GM19193 (cell line): Measurements from ENCODE around the gene PGM1.

Experiments used
- POLR2A ChIP-seq: IDR thresholded peaks from 4 replicates; pipeline ENCODE4 v1.6.1; 2011; ENCODE audit not compliant: insufficient read depth, insufficient read length; ENCODE audit errors: extremely low read depth

The PGM1 gene

DNA sequence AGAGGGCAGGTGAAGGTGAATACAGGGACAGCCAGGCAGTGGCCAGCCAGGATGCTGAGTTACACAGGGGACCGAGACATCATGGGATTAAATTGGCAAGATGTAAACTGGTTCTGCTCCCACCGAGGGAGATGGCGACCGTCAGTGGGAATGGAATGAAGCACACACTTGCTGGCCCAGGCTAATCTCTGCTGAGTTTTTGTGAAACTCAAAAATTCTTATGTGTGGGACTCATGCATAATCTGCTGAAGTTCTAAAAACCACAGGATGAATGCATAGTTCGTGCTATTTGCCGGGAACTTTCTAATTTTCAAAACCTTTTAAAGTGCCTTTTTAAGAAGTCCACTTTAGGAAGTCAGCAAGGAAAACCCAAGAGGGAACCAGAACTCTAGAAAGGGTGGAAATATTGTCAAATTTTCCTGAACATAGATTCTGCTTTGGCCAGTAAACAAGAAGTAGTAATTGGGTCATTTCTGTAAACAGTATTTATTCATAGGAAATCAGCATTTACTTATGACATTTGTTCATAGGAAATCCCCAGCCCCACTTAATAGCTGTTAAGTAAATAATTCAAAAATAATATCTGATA, 95.2 kb downstream of the PGM1 start:
- TF ChIP-seq POLR2A, result no peak

DNA sequence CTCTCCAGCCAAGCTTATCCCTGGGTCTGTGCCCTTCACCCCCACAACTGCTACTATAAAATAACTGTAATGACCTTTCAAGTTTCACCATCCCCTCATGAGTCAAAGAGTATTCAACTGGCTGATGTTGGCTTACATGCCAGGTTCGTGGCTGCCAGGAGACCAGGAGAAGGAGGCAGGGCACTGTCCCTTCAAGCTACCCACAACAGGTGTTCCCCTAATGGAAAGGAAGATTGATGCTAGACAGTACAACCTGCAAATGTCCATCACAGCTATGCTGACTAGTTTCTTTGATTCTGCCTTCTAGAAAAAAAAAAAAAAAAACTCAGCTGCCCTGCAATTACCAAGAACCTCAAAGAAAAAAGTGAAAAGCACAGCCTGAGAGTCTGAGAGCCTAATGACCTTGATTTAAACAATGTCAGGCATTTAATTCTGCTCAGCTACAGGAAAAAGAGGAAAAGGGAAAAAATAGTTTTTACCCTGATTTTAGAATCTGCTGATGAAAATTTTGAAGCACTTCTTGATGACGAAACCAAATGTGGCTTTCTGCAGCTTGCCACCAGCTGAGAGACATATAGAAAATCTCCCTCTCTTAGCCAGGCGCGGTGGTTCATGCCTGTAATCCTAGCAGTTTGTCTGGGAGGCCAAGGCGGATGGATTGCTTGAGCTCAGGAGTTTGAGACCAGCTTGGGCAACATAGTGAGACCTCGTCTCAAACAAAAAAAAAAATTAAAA, 97.9 kb downstream of the PGM1 start:
- no peak for TF ChIP-seq POLR2A

DNA sequence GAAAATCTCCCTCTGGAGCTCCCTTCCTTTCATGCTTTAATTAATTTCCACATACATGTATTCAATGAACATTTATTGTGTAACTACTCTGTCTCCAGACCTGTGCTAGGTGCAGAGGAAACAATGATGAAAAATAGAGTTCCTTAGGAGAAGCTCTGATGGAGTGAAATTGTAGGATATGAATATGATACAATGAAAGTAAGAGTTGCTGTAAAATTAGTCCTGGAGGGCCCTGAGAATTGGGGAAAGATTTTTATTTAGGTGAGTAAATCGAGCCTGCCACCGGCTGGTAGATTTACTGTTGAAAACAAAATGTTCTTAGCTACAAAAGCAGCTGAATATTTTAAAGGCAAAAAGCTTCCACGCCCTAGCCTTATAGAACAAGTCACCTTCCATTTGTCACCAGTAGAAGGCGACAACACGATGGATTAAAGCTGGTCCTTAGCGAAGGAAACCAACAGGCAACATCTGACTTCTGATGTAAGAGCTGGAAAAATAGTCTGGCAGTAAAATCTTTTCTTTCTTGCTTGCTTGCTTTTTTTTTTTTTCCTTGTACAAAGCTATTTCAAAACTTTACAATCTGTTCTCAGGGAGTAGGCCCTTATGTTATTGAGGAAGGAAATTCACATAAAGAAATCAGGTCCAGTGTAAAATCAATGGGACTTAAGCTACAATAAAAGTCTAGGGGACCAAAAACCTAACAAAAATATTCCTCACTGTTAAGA, 98.7 kb downstream of the PGM1 start:
- TF ChIP-seq POLR2A, result no peak

DNA sequence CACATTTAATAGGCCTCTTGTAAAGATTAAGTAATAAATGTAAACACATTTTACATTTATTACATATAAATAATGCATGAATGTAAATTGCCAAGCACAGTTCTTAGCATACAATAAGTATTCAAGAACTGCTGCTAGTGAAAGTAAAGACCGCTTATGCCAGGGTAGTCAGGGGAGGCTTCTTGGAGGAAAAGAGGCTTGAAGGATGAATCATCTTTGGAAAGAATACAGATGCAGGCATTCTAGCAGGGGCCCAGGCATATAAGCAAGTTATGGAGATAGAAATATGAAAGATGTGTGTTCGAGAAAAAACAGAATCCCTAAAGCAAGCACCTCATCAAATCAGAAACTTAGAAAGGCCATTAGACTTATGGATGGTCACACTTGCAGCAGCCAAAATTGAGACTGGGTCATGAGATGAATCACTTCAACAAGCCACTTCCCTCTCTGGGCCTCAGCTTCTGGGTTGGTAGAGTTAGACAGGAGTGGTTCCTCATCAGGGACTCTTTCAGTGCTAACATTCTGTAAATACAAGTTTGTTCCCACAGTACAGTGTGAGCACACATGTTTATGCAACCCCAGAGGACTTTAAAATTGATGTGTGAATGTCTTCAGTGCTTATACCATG, 100.8 kb downstream of the PGM1 start:
- TF ChIP-seq POLR2A, result no peak

DNA sequence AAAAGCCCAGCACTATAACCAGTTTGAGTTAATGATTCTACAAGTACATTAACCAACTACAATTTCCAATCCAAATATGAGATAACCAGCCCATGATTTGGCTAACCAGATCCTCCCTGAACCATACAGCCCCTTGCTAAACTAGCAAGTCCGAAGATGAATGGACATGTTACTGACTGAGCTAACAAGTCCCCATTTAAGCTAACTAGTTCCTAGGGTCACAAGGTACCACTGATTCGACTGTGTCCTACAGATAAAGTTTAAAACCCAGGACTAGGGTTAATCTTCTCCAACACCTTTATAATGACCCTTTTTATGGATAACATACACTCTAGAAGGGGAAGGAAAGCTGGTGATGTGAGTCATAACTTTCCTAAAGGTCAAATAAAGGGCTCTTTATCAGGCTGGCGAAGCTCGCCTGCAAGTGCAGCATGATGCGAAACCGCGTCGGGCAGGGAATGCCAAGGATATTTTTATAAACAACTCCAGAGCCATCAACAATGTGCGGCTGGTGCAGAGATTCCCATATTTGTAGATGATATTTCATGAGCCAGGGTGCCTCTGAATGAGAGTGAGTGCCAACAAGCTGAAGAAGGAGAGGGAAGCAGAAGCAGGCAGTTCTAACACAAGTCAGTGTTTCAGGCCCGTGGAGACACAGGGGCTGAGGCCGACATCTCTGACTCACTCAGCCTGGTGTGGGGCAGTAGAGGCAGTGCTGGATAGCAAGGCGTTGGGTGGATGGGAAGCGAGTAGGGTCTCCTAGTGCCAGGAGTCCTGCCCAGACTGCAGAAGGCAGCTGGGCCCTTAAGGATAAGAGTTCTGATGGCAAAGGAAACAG, 105.0 kb downstream of the PGM1 start:
- TF ChIP-seq POLR2A, result no peak

DNA sequence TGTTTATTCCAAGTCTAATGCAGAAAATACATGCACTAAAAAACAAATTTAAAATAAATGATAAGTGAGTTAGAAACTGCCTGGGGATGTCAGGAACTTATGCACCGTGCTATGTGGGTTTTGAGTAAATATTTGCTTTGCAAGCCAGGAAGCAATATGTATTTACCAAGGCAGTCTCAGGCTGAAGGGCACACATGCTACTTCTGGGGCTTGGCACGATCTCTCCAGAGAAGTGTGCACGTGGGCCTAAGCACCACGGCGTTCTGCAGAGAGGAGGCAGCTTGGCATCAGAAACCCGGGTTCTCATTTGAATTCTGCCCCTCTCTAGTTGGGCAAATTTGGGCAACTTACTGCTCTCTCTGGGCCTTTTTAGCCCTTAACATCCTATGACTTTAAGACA, 108.0 kb downstream of the PGM1 start:
- no peak for TF ChIP-seq POLR2A

DNA sequence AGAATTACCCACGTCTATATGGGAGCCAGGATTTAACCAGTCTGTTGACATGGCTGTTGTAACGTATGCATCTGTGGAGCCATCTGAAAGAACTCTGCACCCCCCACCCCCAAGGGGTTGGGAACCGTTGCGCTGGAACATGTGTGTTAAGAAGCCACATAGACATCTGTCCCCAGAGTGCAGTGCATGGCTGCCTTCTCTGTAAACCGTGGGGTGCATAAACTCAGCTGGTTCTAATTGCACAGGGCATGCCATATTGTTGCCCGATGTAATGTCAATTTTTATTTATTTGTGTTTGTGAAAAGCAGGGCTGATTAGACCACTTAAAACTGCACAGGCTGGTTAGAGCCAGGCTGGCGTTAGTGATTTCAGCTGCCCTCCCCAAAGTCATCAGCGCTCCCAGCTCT, 110.5 kb downstream of the PGM1 start:
- TF ChIP-seq POLR2A, result no peak

DNA sequence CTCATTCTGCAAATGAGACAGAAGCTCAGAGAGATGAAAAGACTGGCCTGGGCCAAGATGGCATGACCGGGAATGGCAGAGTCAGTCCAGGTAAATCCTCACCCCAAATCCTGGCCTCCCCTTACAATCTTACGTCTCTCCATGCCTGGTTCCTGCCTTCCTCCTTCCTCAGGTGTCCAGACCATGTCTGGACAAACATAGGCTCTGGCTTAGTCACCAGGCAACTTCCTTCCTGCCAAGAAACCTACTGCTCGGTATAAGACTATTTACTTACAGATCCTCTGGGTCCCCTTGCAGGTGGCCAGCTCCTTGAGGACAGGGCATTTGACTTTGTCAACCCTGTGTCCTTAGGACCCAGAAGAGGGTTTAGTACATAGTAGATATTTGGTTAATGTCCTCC, 111.2 kb downstream of the PGM1 start:
- TF ChIP-seq POLR2A, result no peak

DNA sequence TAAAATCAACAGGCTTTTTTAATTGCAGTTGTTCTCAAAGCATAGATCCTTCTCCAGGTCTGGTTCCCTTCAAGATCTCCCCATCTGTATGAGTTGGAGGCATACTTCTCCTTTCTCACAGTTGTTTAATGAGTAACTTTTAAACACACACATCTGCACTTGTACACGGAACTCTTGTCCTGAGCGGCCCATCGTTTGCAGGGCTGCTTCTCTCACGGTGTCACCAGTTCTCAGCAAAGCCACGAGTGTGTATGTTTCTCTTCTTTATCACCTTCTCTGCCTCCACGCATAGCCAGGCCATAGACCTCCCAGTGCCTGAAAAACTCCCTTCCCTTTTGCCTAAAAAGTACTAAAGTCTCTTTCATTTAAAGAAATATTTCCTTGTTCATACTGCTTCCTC, 111.9 kb downstream of the PGM1 start:
- no peak for TF ChIP-seq POLR2A

DNA sequence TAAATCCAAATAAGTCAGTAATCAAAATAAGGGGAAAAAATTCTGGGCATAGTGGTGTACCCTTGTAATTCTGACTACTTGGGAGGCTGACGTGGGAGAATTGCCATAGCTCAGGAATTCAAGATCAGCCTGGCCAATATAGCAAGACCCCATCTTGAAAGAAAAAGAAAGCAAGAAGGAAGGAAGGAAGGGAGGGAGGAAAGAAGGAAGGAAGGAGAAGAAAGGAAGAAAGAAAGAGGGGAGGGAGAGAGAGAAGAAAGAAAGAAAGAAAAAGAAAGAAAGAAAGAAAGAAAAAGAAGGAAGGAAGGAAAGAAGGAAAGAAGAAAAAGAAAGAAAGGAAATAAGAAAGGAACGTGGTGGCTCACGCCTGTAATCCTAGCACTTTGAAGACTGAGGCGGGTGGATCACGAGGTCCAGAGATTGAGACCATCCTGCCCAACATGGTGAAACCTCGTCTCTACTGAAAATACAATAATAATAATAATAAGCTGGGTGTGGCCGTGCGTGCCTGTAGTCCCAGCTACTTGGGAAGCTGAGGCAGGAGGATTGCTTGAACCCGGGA, 116.1 kb downstream of the PGM1 start:
- TF ChIP-seq POLR2A, result no peak
